HG03442 (cell line): Measurements from ENCODE around the gene IGFBPL1.
"Not testable (repeated sequence)": the region's sequence is repeated elsewhere in the genome, so short reads cannot be mapped to it uniquely, and the experiment has no call there.

ENCODE experiments used
- ATAC-seq: cut with Tn5 transposase; IDR thresholded peaks from one replicate; pipeline ENCODE4 v1.9.1; 2021; ENCODE audit warnings: mild to moderate bottlenecking, moderate library complexity; ENCODE audit not compliant: unreplicated experiment

Gene IGFBPL1

DNA sequence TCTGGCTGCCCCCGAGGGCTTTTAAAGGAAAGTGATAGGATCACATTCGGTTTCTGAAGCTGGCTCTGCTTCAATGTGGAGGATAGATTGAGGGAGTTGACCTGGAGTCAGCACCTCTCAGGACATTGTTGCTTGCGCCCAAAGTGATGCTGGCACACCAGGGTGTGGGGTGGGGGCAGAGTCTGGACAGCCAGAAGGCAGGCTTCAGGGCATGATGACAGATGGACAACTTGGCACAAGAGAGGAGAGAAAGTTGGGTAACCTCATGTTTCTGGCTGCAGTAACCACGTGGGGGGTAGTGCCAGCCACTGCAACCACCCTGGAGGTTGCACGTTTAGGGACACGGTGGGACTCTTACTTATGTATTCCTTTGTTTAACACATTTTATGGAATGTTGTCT, 22.3 kb downstream of the IGFBPL1 start:
- no peak for ATAC-seq

DNA sequence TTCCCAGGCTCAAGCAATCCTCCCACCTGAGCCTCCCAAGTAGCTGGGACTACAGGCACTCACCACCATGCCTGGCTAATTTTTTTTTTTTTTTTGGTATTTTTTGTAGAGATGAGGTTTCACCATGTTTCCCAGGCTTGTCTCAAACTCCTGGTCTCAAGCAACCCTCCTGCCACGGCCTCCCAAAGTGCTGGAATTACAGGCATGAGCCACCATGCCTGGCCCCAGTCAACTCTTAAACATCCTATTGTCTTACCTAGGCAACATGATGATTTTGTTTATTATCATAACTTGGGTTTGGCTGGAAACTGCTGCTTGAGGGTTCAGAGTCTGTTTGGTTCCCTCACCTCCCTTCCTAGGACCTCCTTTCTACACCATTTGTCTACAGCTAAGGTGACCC, 25.1 kb downstream of the IGFBPL1 start:
- ATAC-seq = not testable (repeated sequence)

DNA sequence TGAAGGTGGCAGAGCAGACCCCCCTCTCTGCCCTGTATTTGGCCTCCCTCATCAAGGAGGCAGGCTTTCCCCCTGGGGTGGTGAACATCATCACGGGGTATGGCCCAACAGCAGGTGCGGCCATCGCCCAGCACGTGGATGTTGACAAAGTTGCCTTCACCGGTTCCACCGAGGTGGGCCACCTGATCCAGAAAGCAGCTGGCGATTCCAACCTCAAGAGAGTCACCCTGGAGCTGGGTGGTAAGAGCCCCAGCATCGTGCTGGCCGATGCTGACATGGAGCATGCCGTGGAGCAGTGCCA, 27.9 kb downstream of the IGFBPL1 start:
- no peak for ATAC-seq

DNA sequence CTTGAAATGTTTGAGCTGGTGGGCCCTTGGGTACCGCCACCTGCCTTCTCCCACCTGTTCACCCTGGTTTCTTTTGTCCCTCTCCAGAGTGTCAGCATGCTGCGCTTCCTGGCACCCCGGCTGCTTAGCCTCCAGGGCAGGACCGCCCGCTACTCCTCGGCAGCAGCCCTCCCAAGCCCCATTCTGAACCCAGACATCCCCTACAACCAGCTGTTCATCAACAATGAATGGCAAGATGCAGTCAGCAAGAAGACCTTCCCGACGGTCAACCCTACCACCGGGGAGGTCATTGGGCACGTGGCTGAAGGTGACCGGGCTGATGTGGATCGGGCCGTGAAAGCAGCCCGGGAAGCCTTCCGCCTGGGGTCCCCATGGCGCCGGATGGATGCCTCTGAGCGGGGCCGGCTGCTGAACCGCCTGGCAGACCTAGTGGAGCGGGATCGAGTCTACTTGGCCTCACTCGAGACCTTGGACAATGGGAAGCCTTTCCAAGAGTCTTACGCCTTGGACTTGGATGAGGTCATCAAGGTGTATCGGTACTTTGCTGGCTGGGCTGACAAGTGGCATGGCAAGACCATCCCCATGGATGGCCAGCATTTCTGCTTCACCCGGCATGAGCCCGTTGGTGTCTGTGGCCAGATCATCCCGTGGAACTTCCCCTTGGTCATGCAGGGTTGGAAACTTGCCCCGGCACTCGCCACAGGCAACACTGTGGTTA, 28.4 kb downstream of the IGFBPL1 start:
- no peak for ATAC-seq

DNA sequence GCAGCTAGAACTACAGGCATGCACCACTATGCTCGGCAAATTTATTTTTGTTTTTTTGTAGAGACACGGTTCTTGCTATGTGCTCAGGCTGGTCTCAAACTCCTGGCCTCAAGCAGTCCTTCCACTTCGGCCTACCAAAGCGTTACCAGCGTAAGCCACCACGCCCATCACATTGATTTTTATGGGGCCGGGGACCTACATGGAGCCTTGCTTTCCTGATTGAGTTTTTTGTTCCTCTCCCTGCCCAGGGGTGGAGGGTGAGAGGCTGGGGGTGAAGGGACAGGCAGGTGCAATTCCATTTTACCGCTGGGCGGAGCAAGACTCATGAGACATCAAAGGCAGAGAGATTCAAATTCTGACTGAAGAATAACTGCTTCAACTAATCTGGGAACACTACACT, 29.8 kb downstream of the IGFBPL1 start:
- no peak for ATAC-seq

DNA sequence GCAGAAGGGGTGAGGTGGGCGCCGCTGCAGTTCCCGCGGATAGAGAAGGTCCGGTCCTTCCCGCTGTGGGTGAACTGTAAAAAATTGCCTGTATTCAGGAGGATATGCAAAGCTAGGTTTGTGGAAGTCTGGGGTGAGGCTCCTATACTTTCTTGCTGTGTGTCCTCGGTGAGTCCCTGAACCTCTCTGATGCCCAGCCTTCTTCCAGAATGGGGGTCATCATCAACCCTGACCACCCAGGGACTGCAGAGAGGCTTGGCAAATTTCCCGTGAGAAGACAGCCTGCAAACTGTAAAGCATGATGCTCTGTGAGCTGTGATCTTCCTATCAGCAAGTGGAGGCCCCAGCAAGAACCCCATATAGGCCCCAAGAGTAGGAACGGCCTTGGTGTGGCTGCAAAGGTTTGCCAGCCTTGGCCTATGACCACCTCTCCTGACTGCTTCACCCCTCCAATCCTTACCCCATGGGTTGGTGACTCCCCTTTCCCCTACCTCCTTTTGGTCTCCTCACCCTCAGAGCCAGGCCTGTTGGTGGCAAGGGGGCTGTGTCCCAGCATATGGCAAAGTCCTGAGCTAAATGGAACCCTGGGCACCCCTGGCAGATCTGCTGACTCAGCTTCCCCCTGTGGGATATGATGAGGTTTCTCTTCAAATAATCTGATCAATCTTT, 31.0 kb downstream of the IGFBPL1 start:
- ATAC-seq = no peak

DNA sequence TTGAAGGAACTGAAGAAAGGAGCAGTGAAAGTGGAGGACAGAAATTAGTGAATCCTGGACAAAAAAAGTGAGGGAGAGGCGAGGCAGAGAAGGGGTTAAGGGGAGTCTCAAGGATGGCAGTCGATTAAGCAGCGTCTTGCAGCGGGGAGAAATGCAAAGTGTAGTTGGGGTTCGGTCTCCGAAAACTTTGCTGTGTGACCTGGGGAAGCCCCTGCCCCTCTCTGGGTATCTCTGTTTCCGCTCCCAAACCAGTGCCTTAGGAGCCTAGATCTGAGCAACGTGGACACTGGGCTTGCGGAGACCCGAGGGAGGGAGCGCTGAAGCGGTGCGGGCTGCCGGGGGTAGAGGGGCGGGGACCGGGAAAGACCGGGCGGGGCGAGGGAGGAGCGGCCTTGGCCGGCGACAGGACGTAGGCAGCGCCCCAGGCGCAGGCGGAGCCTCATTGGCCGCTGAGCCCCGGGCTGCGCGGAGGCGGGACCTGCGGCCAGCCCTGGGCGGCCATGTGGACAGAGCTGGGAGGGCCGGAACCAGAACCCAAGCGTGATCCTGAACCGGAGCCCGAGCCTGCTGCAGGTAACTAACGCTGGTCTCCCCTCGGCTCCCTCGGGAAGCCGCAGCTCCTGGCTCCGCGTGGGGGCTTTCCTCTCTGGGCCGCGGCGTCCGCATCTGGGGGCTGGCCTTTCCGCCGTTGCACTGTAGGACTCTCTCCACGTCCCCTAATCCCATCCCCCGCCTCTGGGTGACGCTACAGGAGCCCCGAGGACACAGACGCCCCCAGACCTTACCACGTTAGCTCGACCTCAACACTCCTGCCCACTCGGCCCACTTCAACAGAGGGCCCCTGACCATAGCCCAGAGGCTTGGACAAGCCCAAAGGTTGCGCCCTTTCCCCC, 31.8 kb downstream of the IGFBPL1 start, which contains the start of gene ALDH1B1:
TSS of gene ALDH1B1 (plus strand) at position 468 of the 893 bp plus-strand sequence. CDS start 3,047 bp downstream, outside the sequence.
- ATAC-seq = peak; percentile 98

DNA sequence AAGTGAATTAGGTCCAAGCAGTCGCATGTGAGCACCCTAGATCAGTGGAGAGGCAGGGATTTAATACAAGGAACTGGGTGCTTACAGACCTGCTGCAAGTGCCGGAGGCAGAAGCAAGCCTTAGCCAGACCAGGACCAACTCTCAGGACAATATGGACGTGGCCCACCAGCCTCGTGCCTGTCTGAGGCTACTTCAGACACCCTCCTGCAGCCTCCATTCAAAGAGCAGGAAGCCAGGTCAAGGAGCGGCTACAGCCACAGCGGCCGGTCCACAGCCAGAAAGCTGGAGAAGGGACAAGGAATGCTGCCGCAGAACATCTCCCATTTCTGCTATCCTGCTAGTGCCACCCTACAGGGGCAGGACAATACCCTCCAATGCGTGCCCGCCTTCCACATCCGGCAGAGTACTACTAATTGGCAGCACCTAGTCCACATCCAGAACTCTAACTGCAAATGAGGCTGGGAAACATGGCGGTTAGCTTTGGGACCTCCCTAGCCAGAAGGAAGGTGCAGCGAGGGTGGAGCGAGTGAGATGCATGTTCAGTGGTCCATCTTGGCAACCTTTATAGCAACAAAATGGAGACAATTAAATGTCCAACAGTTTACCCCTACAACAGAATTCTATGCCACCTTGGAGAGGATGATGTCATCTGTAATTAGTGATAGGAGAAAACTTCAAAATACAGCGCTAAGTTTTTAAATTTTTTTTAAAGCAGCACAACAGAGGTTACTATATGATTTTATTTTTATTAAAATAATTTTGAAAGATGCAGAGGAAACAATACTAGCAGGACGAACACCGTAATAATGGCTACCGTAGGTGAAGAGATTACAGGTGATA, 32.8 kb downstream of the IGFBPL1 start:
- ATAC-seq = no peak

DNA sequence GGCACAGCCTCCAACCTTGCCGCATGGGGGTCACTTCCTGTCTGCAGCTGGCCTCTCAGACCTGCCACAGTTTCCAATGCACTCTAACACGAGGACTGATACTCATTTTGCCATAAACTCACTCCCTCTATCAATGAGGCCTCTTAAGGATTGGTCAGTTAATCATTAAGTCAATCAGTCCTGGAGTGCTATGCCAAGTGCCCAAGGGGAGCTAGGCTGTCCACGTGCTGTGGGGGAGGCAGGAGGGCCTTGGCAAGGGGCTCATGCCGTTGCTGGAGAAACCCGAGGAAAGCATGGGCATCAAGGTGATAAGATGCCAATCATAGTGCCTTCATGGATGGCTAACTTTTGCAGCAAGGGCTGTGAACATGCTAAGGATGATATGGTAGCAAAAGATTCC, 33.4 kb downstream of the IGFBPL1 start:
- no peak for ATAC-seq

DNA sequence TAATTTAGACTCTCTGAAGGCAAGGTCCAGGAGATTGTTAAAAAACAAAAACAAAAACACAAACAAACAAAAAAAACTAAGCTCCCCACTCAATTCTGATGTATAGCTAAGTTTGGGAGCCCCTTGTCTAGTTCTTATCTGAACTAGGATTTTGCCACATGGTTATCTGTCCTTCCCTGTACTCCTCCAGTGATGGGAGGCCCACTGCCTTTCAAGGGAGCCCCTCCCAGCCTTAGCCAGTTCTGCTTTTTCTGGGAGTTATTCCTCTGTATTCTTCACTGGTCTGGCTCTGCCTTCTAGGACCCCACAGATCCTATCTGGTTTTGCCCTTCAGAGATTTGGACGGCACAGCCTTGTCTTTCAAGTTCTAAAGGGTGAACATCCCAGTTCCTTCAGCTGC, 33.8 kb downstream of the IGFBPL1 start:
- no peak for ATAC-seq

DNA sequence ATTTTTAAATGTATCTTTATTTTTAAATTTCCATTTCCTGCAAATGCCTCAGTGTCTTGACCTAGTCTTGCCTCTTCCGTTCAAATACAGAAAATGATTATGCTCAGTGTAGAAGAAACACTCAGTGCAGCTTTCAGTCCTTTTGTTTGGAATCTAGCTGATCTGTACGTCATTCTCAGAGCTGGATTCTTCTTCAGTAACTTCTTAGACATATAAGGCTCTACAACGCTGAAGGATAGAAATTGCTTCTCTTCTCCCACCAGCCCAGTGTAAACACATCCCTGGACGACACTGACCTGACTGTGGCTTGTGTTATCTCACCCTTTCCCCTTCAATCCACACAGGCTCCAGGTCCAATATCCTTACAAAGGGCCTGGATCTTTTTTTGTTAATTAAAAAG, 34.9 kb downstream of the IGFBPL1 start:
- ATAC-seq = no peak

DNA sequence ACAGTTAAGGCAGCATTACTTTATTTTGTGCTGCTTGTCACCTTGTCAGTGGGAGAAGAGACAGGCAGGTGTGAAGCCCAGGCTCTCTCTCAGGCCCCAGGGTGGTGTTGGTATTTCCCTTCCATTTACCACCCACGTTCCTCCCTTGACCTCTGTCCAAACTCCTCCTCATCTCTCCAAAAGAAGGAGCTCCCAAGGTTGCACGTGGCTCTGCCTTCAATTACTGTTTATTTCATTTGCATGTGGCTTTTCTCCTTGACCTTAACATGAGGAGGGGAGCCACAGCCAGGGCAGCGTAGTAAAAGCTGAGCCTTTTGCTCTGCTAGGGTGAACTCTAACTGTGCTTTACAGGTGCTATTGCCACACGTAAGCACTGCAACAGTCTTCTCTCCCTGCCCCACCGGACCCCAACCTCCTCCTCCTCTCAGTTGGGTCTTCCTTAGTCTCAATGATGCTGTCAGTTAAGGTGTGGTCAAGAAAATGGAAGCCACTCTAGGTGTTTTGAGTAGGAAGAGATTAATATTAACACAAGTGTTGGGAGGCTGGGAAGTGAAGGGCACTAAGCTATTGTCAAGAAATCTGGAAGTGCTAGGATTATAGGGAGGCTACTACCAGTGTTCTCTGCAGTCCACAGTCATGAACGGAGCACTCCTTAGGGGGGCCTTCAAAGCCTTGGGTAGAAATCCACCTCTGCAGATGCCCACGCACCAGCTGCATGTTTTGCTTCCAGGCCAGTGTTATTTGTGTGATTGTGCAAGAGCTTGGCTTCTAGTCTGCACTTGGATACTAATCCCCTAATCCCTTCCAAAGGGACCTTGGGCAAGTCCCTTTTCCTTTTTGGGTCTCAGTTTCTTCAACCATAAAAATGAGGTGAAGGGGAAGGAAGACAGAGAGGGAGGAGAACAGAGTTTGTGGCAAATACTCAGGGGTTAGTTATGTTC, 35.7 kb downstream of the IGFBPL1 start:
- ATAC-seq = no peak

DNA sequence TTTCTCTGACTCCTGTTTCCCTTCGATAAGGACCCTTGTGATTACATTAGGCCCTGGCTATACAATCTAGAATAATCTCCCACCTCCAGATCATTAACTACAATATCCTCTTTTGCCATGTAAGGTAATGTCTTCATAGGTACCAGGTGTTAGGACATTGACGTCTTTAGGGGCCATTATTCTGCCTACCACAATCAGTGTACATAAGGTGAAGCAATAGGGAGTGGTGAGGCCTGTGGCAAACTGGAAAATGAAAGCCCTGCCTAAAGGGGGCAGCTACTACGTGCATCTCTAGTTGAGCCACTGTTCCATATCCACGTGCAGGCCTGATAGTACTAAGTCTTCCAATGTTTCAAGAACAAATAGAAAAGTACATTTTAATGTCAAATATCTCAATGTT, 36.5 kb downstream of the IGFBPL1 start:
- ATAC-seq = no peak

DNA sequence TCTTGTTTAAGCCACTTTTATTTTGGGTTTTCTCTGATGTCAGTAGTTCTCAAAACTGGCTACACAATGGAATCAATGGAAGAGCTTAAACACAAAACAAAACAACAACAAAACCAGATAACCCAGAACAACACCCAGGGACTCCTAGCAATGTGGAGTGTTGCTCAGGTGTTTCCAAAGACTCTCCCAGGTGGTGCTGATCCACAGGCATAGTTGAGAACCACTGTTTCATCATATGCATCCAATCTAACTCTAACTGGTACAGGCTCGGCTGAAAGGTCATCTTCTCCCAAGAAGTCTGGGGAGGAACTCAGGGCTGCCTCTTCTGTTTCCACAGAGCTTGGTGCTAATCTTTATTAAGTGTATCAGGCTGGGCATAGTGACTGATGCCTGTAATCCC, 37.2 kb downstream of the IGFBPL1 start:
- ATAC-seq = no peak

DNA sequence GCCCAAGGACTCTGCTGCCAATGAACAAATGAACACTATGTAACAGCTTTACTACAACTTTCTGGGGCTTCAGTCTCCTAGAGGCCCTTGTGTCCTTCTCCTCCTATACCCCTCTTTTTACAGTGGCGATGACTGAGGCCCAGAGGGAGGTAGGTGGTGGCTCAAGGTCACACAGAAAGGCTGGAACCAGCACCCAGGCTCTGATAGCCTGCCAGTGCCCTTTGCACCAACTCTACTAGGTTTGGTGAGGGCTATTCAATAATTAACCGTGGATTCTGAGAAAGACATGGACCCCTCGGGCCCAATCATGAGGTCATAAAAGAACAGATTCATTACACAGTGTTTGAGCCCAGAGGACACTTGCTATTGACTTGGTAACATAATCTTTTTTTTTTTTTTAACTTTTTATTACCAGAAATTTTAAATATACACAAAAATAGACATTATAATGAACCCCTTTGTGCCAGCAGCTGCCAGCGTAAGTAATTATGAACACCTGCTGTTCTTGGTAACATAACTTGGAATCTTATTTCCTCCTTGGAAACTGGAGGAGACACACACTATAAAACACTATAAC, 37.8 kb downstream of the IGFBPL1 start:
- no peak for ATAC-seq

DNA sequence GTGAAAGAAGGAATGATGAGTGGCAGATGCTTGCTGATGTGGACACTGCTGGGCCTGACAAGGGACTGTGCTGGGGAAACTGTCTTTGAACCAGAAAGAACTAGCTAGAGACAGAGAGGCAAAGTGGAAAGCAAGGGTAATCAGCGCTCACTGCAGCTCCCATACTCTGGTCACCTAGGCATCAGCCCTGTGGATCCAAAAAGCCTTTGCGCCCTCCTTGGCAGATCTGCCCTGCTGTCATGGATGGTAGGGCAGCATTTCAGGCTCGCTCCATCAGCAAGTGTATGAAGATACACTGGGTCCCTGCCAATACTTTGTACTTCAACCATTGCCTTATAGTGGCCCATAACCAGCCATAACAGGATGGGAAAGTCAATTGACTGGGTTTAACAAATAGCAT, 38.4 kb downstream of the IGFBPL1 start:
- no peak for ATAC-seq

DNA sequence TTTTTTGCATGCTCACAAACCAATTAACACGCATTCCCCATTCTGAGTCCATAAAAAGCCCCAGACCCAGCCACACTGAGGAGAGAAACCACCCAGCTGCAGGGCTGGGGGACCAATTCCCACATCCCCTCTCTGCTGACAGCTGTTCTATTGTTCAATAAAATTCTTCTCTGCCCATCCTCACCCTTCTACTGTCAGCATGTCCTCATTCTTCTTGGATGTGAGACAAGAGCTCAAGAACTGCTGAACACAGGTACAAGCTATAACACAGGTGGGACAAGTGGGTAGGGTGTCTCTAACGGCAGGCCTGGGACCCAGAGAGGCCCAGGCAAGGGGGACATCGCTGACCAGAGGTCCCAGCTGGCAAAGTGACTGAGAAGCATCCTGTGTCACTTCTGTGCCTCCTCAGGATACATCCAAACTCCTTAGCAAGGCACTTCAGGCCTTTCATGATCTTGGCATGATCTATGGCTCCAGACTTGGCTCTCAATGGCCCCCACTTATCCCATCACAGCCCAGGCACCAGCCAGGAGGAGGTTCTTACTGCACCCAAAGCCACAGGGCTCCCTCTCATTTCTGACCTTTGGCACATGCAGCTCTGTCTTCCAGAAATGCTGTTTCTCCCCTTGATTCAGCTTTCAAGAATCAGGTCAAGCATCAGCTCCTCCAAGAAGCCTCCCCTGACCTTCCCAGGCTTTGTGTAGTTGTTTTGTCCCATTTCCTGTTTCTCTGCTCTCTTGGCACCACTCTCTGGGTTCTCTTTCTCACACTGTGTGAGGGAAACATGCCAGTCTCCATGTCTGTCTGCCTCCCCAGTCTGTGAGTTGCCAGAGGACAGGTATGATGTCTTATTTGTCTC, 39.0 kb downstream of the IGFBPL1 start:
- ATAC-seq = no peak

DNA sequence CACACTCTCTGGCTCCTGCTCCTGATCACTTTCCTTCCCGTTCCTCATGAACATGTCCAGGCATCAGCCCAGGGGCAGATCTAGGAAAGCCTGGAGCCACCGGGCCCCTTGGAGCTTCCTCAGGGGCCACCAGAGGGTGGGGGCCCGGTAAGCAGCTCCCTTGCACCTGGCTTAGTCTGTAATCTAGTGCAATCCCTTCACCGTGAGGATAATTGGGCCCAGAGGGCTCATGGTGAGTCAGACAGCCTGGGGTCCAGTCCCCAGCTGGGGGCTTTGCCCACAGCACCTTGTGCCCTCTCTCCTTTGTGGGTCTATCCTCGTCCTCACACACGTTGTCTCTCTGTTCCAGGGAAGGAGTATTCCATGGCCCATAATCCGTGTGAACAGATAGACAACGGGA, 42.1 kb downstream of the IGFBPL1 start:
- ATAC-seq = no peak
